Measurements from ENCODE around the gene PSD. TPM values are rescaled to one million over a fixed set of nuclear protein-coding genes. Genes with fewer than 3 reads are reported as not detected.

The PSD gene
- total RNA-seq, 2 donors from 2014 or later: 2.9 to 5.1 TPM

- ATAC-seq (no peak), DNase-seq (no peak)
- no peaks in the 10 kb centered on the region for H3K36me3 Mint-ChIP-seq (ENCODE audit: low read depth)
- peaks cover 49% of the 10 kb centered on the region for H3K4me1 Mint-ChIP-seq
- H3K27ac Mint-ChIP-seq: peak overlapping the region; percentile 91
- peak overlapping the region; percentile 95 for H3K4me3 Mint-ChIP-seq
- H3K9me3 ChIP-seq (ENCODE audit: control insufficient read depth, low read length, poor library complexity, severe bottlenecking): no peaks in the 10 kb centered on the region
- no peaks in the 10 kb centered on the region for H3K27me3 Mint-ChIP-seq
These were observed 16.0 kb upstream of the PSD start for GRCh38 chr10:102434394-102435132.

DNA sequence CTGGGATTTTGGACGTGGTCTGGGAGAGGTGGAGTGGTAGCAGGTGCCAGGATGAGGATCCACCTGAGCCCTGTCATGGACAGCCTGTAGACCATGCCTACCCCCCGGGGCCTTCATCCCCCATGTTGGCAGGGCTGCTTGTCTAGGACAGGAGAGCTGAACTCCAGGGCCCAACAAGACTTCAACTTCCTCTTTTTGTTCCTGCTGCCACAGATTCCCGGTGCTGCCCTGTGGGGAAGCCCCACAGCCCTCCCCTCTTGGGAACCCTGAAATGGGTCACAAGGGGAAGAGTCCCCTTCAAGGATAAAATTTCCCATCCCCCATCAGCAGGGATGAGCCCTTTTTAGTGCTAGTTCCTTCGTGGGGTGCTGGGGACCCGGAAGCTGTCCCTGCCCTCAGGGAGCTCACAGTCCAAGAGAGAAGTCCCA is 15.0 kb upstream of the PSD start:
- DNase-seq (no peak), ATAC-seq (no peak)
- Mint-ChIP-seq H3K4me1 (peaks cover 49% of the 10 kb centered on the region), H3K4me3 (peak overlapping the region; percentile 94), H3K27me3 (no peaks in the 10 kb centered on the region), H3K36me3 (ENCODE audit: low read depth) (no peaks in the 10 kb centered on the region), H3K27ac (peak overlapping the region; percentile 96)
- no peaks in the 10 kb centered on the region for H3K9me3 ChIP-seq (ENCODE audit: control insufficient read depth, low read length, poor library complexity, severe bottlenecking)

GRCh38 chr10:102432162-102432950 is 13.8 kb upstream of the PSD start, which contains the start of gene CUEDC2:
Gene CUEDC2 (minus strand): TSS chr10:102432574. CDS start chr10:102425188, 7,386 bp downstream.
- H3K36me3 Mint-ChIP-seq (ENCODE audit: low read depth): peaks cover 3% of the 10 kb centered on the region
- peak; percentile 86 to 94 (median 92) for DNase-seq
- H3K27ac Mint-ChIP-seq: peak within 1 kb of the TSS; percentile 96
- H3K27me3 Mint-ChIP-seq: no peaks in the 10 kb centered on the region
- peaks cover 45% of the 10 kb centered on the region for H3K4me1 Mint-ChIP-seq
- ATAC-seq: peak; percentile 97
- H3K9me3 ChIP-seq (ENCODE audit: control insufficient read depth, low read length, poor library complexity, severe bottlenecking): no peaks in the 10 kb centered on the region
- H3K4me3 Mint-ChIP-seq: peak within 1 kb of the TSS; percentile 94

- ATAC-seq (no peak), DNase-seq (no peak)
- Mint-ChIP-seq H3K4me3 (peak overlapping the region; percentile 94), H3K36me3 (ENCODE audit: low read depth) (peaks cover 4% of the 10 kb centered on the region), H3K27me3 (no peaks in the 10 kb centered on the region), H3K27ac (peak overlapping the region; percentile 96), H3K4me1 (peaks cover 43% of the 10 kb centered on the region)
- H3K9me3 ChIP-seq (ENCODE audit: control insufficient read depth, low read length, poor library complexity, severe bottlenecking): no peaks in the 10 kb centered on the region
These were observed 13.0 kb upstream of the PSD start for GRCh38 chr10:102431452-102432124.

- no peak overlapping the region for H3K27ac Mint-ChIP-seq
- H3K4me1 Mint-ChIP-seq: peaks cover 36% of the 10 kb centered on the region
- H3K36me3 Mint-ChIP-seq (ENCODE audit: low read depth): peaks cover 4% of the 10 kb centered on the region
- H3K9me3 ChIP-seq (ENCODE audit: control insufficient read depth, low read length, poor library complexity, severe bottlenecking): no peaks in the 10 kb centered on the region
- DNase-seq (no peak), ATAC-seq (no peak)
- H3K27me3 Mint-ChIP-seq: no peaks in the 10 kb centered on the region
- H3K4me3 Mint-ChIP-seq: no peak overlapping the region
These were observed 10.9 kb upstream of the PSD start for GRCh38 chr10:102429468-102429867.

DNA sequence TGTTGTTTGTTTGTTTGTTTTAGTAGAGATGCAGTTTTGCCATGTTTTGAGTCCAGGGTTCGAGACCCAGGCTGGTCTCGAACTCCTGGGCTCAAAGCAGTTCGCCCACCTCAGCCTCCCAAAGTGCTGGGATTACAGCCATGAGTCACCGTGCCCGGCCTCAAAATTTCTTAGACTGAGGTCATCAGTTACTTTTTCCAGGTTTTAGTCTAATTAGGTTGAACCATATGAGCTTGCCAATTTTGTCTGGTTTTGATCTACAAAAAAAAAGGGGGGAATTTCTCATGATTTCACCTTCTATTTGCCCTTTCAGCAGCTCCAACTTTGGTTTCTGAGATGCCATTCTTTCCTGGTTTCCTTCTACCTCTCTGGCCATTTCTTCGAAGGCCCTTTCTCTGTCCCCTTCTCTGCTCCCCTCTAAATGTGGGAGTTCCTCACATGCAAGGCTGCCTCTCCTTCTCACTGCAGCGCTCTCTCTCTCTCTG is 8.3 kb upstream of the PSD start:
- Mint-ChIP-seq H3K4me1 (peaks cover 26% of the 10 kb centered on the region), H3K27ac (peak overlapping the region; percentile 89), H3K4me3 (no peak overlapping the region), H3K36me3 (ENCODE audit: low read depth) (peaks cover 4% of the 10 kb centered on the region), H3K27me3 (no peaks in the 10 kb centered on the region)
- DNase-seq: no peak
- H3K9me3 ChIP-seq (ENCODE audit: control insufficient read depth, low read length, poor library complexity, severe bottlenecking): no peaks in the 10 kb centered on the region
- no peak for ATAC-seq

- no peak overlapping the region for H3K27ac Mint-ChIP-seq
- H3K36me3 Mint-ChIP-seq (ENCODE audit: low read depth): peaks cover 6% of the 10 kb centered on the region
- H3K9me3 ChIP-seq (ENCODE audit: control insufficient read depth, low read length, poor library complexity, severe bottlenecking): no peaks in the 10 kb centered on the region
- H3K4me3 Mint-ChIP-seq: no peak overlapping the region
- no peaks in the 10 kb centered on the region for H3K27me3 Mint-ChIP-seq
- no peak for DNase-seq
- ATAC-seq: no peak
- H3K4me1 Mint-ChIP-seq: peaks cover 25% of the 10 kb centered on the region
These were observed 6.9 kb upstream of the PSD start for GRCh38 chr10:102425444-102425843.

DNA sequence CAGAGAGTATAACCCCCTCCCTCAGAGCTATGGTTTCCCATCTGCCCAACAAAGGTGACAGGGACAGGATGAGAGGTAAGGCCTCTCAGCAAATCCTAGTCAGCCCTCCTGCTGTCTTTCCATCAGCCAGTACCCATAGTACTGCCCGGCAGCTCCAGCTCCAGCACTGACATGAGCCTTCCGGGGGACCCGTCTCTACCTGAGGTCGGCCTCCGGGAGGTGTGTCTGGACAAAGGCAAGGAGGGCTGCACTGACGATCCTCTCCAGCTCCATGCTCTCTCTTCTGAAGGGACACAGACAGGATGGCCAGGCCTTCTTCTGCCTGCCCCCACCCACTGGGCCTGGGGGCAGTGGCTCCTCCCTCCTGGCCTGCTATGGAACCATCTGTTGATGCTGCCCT is 6.3 kb upstream of the PSD start:
- H3K27me3 Mint-ChIP-seq: no peaks in the 10 kb centered on the region
- H3K36me3 Mint-ChIP-seq (ENCODE audit: low read depth): peaks cover 6% of the 10 kb centered on the region
- no peaks in the 10 kb centered on the region for H3K9me3 ChIP-seq (ENCODE audit: control insufficient read depth, low read length, poor library complexity, severe bottlenecking)

GRCh38 chr10:102424145-102424544 is 5.6 kb upstream of the PSD start:
- peak overlapping the region; percentile 36 for H3K4me3 Mint-ChIP-seq

More for the DNA sequence above, 6.3 kb upstream of the PSD start:
- Mint-ChIP-seq H3K4me3 (no peak overlapping the region), H3K4me1 (peaks cover 25% of the 10 kb centered on the region), H3K27ac (no peak overlapping the region)
- ATAC-seq (no peak), DNase-seq (no peak)

GRCh38 chr10:102423372-102423968 is 4.9 kb upstream of the PSD start:
- no peaks in the 10 kb centered on the region for H3K9me3 ChIP-seq (ENCODE audit: control insufficient read depth, low read length, poor library complexity, severe bottlenecking)
- H3K4me3 Mint-ChIP-seq: no peak overlapping the region
- peaks cover 32% of the 10 kb centered on the region for H3K4me1 Mint-ChIP-seq
- no peaks in the 10 kb centered on the region for H3K27me3 Mint-ChIP-seq
- peaks cover 6% of the 10 kb centered on the region for H3K36me3 Mint-ChIP-seq (ENCODE audit: low read depth)
- no peak overlapping the region for H3K27ac Mint-ChIP-seq
- ATAC-seq (no peak), DNase-seq (no peak)

More at GRCh38 chr10:102424145-102424544, 5.6 kb upstream of the PSD start:
- peaks cover 29% of the 10 kb centered on the region for H3K4me1 Mint-ChIP-seq
- DNase-seq (no peak), ATAC-seq (no peak)
- H3K27ac Mint-ChIP-seq: no peak overlapping the region
- no peaks in the 10 kb centered on the region for H3K27me3 Mint-ChIP-seq
- no peaks in the 10 kb centered on the region for H3K9me3 ChIP-seq (ENCODE audit: control insufficient read depth, low read length, poor library complexity, severe bottlenecking)
- peaks cover 6% of the 10 kb centered on the region for H3K36me3 Mint-ChIP-seq (ENCODE audit: low read depth)

GRCh38 chr10:102422545-102423129 is 4.1 kb upstream of the PSD start:
- ATAC-seq (no peak), DNase-seq (no peak)
- peak overlapping the region; percentile 98 for H3K4me3 Mint-ChIP-seq
- H3K36me3 Mint-ChIP-seq (ENCODE audit: low read depth): peaks cover 5% of the 10 kb centered on the region
- H3K27ac Mint-ChIP-seq: peak overlapping the region; percentile 8
- peaks cover 30% of the 10 kb centered on the region for H3K4me1 Mint-ChIP-seq
- peaks cover 8% of the 10 kb centered on the region for H3K27me3 Mint-ChIP-seq
- no peaks in the 10 kb centered on the region for H3K9me3 ChIP-seq (ENCODE audit: control insufficient read depth, low read length, poor library complexity, severe bottlenecking)

- peaks cover 24% of the 10 kb centered on the region for H3K4me1 Mint-ChIP-seq
- ATAC-seq: peak; percentile 13
These were observed 3.4 kb upstream of the PSD start for GRCh38 chr10:102421757-102422512.

More at GRCh38 chr10:102421757-102422512, 3.4 kb upstream of the PSD start:
- DNase-seq: no peak
- H3K36me3 Mint-ChIP-seq (ENCODE audit: low read depth): peaks cover 2% of the 10 kb centered on the region
- no peaks in the 10 kb centered on the region for H3K9me3 ChIP-seq (ENCODE audit: control insufficient read depth, low read length, poor library complexity, severe bottlenecking)
- peak overlapping the region; percentile 98 for H3K4me3 Mint-ChIP-seq
- peak overlapping the region; percentile 8 for H3K27ac Mint-ChIP-seq
- peaks cover 15% of the 10 kb centered on the region for H3K27me3 Mint-ChIP-seq

Data from T-helper 17 cell (primary cell).